ENCODE measurements around the gene CENATAC.
"Not testable (repeated sequence)": the region's sequence is repeated elsewhere in the genome, so short reads cannot be mapped to it uniquely, and the experiment has no call there.

CENATAC gene, protein sequence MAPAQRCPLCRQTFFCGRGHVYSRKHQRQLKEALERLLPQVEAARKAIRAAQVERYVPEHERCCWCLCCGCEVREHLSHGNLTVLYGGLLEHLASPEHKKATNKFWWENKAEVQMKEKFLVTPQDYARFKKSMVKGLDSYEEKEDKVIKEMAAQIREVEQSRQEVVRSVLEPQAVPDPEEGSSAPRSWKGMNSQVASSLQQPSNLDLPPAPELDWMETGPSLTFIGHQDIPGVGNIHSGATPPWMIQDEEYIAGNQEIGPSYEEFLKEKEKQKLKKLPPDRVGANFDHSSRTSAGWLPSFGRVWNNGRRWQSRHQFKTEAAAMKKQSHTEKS

DNA sequence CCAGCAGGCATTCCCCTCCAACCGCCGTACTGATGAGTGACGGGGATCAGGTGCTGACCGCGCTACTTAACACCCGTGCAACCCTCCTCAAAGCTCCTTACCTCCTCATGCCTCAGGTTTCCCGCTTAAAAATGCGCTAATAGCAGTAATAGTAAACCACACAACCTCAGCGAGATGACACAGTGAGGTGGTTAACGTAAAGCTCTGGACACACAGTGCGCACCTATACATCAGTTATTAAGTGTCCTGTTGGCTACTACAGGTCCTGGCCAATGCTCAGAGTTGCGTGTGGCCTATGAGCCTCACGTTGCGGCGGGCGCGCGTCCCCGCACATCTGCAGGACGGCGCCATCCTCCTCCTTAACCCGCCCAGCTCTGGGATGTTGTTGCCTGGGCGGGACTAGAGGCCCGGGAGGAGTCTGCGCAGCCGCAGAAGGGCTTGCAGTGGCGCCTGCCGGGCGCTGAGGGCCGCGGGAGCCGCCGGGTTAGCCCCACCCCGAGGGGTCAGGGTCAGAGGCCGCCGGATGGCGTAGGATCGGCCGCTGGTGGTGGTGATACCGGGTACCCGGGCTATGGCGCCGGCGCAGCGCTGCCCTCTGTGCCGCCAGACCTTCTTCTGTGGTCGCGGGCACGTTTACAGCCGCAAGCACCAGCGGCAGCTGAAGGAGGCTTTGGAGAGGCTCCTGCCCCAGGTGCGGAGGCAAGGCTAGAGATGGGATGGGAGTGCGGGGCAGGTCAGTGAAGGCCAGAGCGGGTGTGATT is at the start of gene CENATAC:
Gene CENATAC (plus strand): TSS at position 512 of the 761 bp plus-strand sequence. CDS start 60 bp downstream, at position 572.
- no peaks in the 10 kb centered on the region for H3F3A ChIP-seq (ENCODE audit: insufficient read depth, low read length)
- H3K36me3 ChIP-seq (ENCODE audit: insufficient read depth, low read length): peaks cover 33% of the 10 kb centered on the region
- H3K79me2 ChIP-seq (ENCODE audit: insufficient read depth, low read length): peaks cover 4% of the 10 kb centered on the region; the same call in 1 of the 2 replicates
- H3K4me3 ChIP-seq (ENCODE audit: low read depth, low read length, poor library complexity, severe bottlenecking): peak within 1 kb of the TSS; percentile 86
- peak within 1 kb of the TSS; percentile 37 for H3K27ac ChIP-seq (ENCODE audit: low read depth, low read length, poor library complexity, severe bottlenecking)
- no peaks in the 10 kb centered on the region for H3K27me3 ChIP-seq (ENCODE audit: insufficient read depth, low read length)
- peaks cover 21% of the 10 kb centered on the region for H3K4me1 ChIP-seq (ENCODE audit: insufficient read depth, low read length, severe bottlenecking)
- H4K20me1 ChIP-seq (ENCODE audit: insufficient read depth, low read length): no peaks in the 10 kb centered on the region
- H3K9ac ChIP-seq (ENCODE audit: low read length): peak within 1 kb of the TSS; percentile 93
- no peaks in the 10 kb centered on the region for H3K9me3 ChIP-seq (ENCODE audit: low read length)
- peak within 1 kb of the TSS; percentile 94 for H3K4me2 ChIP-seq (ENCODE audit: low read length)
- H2AFZ ChIP-seq (ENCODE audit: low read length): no peak within 1 kb of the TSS
- no peak for TF ChIP-seq EZH2 (IDR thresholded peaks at IDR 0.05; ENCODE audit: borderline replicate concordance, low read length)
- TF ChIP-seq, protein P1, sequence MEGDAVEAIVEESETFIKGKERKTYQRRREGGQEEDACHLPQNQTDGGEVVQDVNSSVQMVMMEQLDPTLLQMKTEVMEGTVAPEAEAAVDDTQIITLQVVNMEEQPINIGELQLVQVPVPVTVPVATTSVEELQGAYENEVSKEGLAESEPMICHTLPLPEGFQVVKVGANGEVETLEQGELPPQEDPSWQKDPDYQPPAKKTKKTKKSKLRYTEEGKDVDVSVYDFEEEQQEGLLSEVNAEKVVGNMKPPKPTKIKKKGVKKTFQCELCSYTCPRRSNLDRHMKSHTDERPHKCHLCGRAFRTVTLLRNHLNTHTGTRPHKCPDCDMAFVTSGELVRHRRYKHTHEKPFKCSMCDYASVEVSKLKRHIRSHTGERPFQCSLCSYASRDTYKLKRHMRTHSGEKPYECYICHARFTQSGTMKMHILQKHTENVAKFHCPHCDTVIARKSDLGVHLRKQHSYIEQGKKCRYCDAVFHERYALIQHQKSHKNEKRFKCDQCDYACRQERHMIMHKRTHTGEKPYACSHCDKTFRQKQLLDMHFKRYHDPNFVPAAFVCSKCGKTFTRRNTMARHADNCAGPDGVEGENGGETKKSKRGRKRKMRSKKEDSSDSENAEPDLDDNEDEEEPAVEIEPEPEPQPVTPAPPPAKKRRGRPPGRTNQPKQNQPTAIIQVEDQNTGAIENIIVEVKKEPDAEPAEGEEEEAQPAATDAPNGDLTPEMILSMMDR (IDR thresholded peaks at IDR 0.05; ENCODE audit: low read length): no peak
- no peaks in the 10 kb centered on the region for H3K9me2 ChIP-seq (ENCODE audit: low read depth, low read length)

DNA sequence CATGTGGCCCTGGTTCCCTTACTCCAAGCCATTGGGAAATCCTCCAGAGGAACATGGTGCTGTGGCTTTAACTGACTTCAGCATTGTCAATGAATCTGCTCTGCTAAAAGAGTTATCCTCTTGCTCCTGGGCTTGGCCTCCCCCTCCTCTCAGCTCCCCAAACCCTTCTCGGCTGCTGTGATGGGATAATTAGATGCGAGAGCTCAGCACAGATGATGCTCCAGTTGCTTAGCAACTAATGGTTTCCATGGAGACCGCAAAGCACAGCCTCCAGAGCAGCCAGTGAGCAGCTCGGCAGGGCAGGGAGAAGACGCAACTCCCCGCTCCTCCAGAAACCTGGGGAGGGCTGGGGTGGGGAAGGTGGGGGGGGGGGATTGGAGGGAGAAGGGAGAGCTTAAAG is 44.7 kb upstream of the CENATAC start:
- H3K9me3 ChIP-seq (ENCODE audit: low read length): no peaks in the 10 kb centered on the region
- no peaks in the 10 kb centered on the region for H3K36me3 ChIP-seq (ENCODE audit: insufficient read depth, low read length)
- H3K9ac ChIP-seq (ENCODE audit: low read length): no peak overlapping the region
- H3K79me2 ChIP-seq (ENCODE audit: insufficient read depth, low read length): no peaks in the 10 kb centered on the region
- no peak overlapping the region for H2AFZ ChIP-seq (ENCODE audit: low read length)
- no peaks in the 10 kb centered on the region for H3K9me2 ChIP-seq (ENCODE audit: low read depth, low read length)
- no peaks in the 10 kb centered on the region for H3K27me3 ChIP-seq (ENCODE audit: insufficient read depth, low read length)
- no peaks in the 10 kb centered on the region for H4K20me1 ChIP-seq (ENCODE audit: insufficient read depth, low read length)
- H3K4me2 ChIP-seq (ENCODE audit: low read length): no peak overlapping the region
- no peak overlapping the region for H3K27ac ChIP-seq (ENCODE audit: low read depth, low read length, poor library complexity, severe bottlenecking)
- H3K4me1 ChIP-seq (ENCODE audit: insufficient read depth, low read length, severe bottlenecking): no peaks in the 10 kb centered on the region
- no peak for TF ChIP-seq EZH2 (IDR thresholded peaks at IDR 0.05; ENCODE audit: borderline replicate concordance, low read length)
- TF ChIP-seq, protein P1 (IDR thresholded peaks at IDR 0.05; ENCODE audit: low read length): no peak
- H3F3A ChIP-seq (ENCODE audit: insufficient read depth, low read length): no peaks in the 10 kb centered on the region
- no peak overlapping the region for H3K4me3 ChIP-seq (ENCODE audit: low read depth, low read length, poor library complexity, severe bottlenecking)

DNA sequence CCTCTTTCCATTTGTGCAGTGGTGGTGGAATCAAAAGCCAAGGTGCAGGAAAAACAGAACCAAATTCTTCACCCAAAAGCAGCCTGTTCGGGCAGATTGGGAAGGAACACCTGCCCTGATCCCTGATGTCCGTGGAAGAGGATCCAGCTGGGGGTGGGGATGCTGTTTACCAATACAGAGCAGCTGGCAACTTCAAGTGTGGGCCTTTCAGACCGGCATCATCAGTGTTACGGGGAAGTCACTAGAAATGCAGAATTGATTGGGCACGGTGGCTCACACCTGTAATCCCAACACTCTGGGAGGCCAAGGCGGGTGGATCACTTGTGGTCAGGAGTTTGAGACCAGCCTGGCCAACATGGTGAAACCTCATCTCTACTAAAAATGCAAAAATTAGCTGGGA is 44.0 kb upstream of the CENATAC start:
- H3K4me3 ChIP-seq (ENCODE audit: low read depth, low read length, poor library complexity, severe bottlenecking); H3K9ac ChIP-seq (ENCODE audit: low read length); H3K9me2 ChIP-seq (ENCODE audit: low read depth, low read length); H3K79me2 ChIP-seq (ENCODE audit: insufficient read depth, low read length); H3K27ac ChIP-seq (ENCODE audit: low read depth, low read length, poor library complexity, severe bottlenecking); H4K20me1 ChIP-seq (ENCODE audit: insufficient read depth, low read length); H3F3A ChIP-seq (ENCODE audit: insufficient read depth, low read length); H3K9me3 ChIP-seq (ENCODE audit: low read length); H3K27me3 ChIP-seq (ENCODE audit: insufficient read depth, low read length); H3K4me1 ChIP-seq (ENCODE audit: insufficient read depth, low read length, severe bottlenecking); H2AFZ ChIP-seq (ENCODE audit: low read length); H3K36me3 ChIP-seq (ENCODE audit: insufficient read depth, low read length); H3K4me2 ChIP-seq (ENCODE audit: low read length): not testable (repeated sequence)
